IMR-90 (cell line): Measurements from ENCODE around the gene CIITA. TPM values are rescaled to one million over a fixed set of nuclear protein-coding genes. Genes with fewer than 3 reads are reported as not detected.

ENCODE experiments used
- ATAC-seq: fragments of 200-7000 bp; cut with Tn5 transposase; 2 replicates; pipeline ENCODE4 v1.9.1; 2020; ENCODE audit warnings: low read depth, mild to moderate bottlenecking, moderate library complexity
- BruUV-seq: library from RNA; stranded (reverse); fragments of 400-500 nt; replicated peaks from 2 replicates; lab custom pipeline; 2021; lab: Mats Ljungman, UMichigan
- CTCF ChIA-PET: fragments of 300-600 bp; formaldehyde crosslinking; extraction: SDS; loops from one replicate; lab custom pipeline; 2021; ENCODE audit warnings: antibody characterized with exemption; lab: Yijun Ruan, JAX
- POLR2A ChIA-PET: fragments of 300-600 bp; sonication (Branson Sonifier 250); formaldehyde crosslinking; loops from one replicate; lab custom pipeline; 2022; ENCODE audit warnings: antibody characterized with exemption; ENCODE audit not compliant: unreplicated experiment; lab: Charles Lee
- DNase-seq: peaks from one replicate; pipeline ENCODE4 v3.0.0; 2013
- H2AFZ ChIP-seq: replicated peaks from 2 replicates; pipeline ENCODE3; 2013; ENCODE audit warnings: low read length, mild to moderate bottlenecking; ENCODE audit not compliant: poor library complexity
- H2AK5ac ChIP-seq: 2 replicates; pipeline ENCODE4 v1.6.1; 2013; ENCODE audit warnings: low read depth, low read length, inconsistent platforms
- H2AK9ac ChIP-seq: replicated peaks from 2 replicates; pipeline ENCODE3; 2013; ENCODE audit warnings: mild to moderate bottlenecking, low read depth, low read length, moderate library complexity; ENCODE audit not compliant: poor library complexity
- H2BK120ac ChIP-seq: 2 replicates; pipeline ENCODE4 v1.6.1; 2013; ENCODE audit warnings: low read depth, low read length, inconsistent platforms
- H2BK15ac ChIP-seq: 3 replicates; pipeline ENCODE4 v1.6.1; 2013; ENCODE audit warnings: low read depth, low read length, inconsistent platforms
- H2BK20ac ChIP-seq: 2 replicates; pipeline ENCODE4 v1.6.1; 2013; ENCODE audit warnings: low read depth, mild to moderate bottlenecking, inconsistent platforms, low read length, moderate library complexity
- H2BK5ac ChIP-seq: 2 replicates; pipeline ENCODE4 v1.6.1; 2013; ENCODE audit warnings: mild to moderate bottlenecking, low read depth, low read length, inconsistent platforms; ENCODE audit not compliant: poor library complexity, severe bottlenecking
- H3K14ac ChIP-seq: replicated peaks from 2 replicates; pipeline ENCODE4 v1.6.1; 2013; ENCODE audit warnings: low read depth, low read length, inconsistent platforms
- H3K18ac ChIP-seq: 2 replicates; pipeline ENCODE4 v1.6.1; 2013; ENCODE audit warnings: low read depth, low read length, control low read depth
- H3K23ac ChIP-seq: 2 replicates; pipeline ENCODE4 v1.6.1; 2013; ENCODE audit warnings: low read depth, low read length, inconsistent platforms
- H3K27ac ChIP-seq: 2 replicates; pipeline ENCODE4 v1.5.1; 2013; ENCODE audit warnings: mild to moderate bottlenecking, control low read depth, low read length; ENCODE audit not compliant: insufficient read depth
- H3K27me3 ChIP-seq: 2 replicates; pipeline ENCODE4 v1.6.1; 2013; ENCODE audit warnings: low read length; ENCODE audit not compliant: control insufficient read depth, insufficient read depth
- H3K36me3 ChIP-seq: 2 replicates; pipeline ENCODE4 v1.6.1; 2013; ENCODE audit warnings: low read length, mixed read lengths; ENCODE audit not compliant: control insufficient read depth, insufficient read depth
- H3K4ac ChIP-seq: 2 replicates; pipeline ENCODE4 v1.6.1; 2013; ENCODE audit warnings: low read depth, low read length, inconsistent platforms
- H3K4me1 ChIP-seq: 2 replicates; pipeline ENCODE4 v1.6.1; 2013; ENCODE audit warnings: low read length, mixed read lengths; ENCODE audit not compliant: control insufficient read depth, insufficient read depth
- H3K4me2 ChIP-seq: 2 replicates; pipeline ENCODE4 v1.6.1; 2013; ENCODE audit warnings: low read depth, mild to moderate bottlenecking, control low read depth, low read length, moderate library complexity
- H3K4me3 ChIP-seq: 2 replicates; pipeline ENCODE4 v1.5.1; 2013; ENCODE audit warnings: low read depth, mild to moderate bottlenecking, control low read depth, low read length, moderate library complexity; ENCODE audit not compliant: insufficient read depth
- H3K56ac ChIP-seq: 2 replicates; pipeline ENCODE4 v1.6.1; 2013; ENCODE audit warnings: low read length, inconsistent platforms; ENCODE audit not compliant: insufficient read depth; ENCODE audit errors: extremely low read depth
- H3K79me1 ChIP-seq, 2 experiments: 2 replicates each; pipeline ENCODE4 v1.6.1; 2013; ENCODE audit warnings: low read length in 2 of 2, inconsistent platforms in 1 of 2, low read depth in 1 of 2
- H3K9ac ChIP-seq: 2 replicates; pipeline ENCODE4 v1.6.1; 2013; ENCODE audit warnings: low read depth, low read length, control low read depth
- H3K9me1 ChIP-seq: 2 replicates; pipeline ENCODE4 v1.6.1; 2013; ENCODE audit warnings: low read length, inconsistent platforms; ENCODE audit not compliant: insufficient read depth
- H3K9me3 ChIP-seq: 2 replicates; pipeline ENCODE4 v1.6.1; 2013; ENCODE audit warnings: low read length; ENCODE audit not compliant: control insufficient read depth, insufficient read depth
- H4K20me1 ChIP-seq: 2 replicates; pipeline ENCODE4 v1.6.1; 2013; ENCODE audit warnings: low read length, inconsistent platforms; ENCODE audit not compliant: insufficient read depth
- H4K5ac ChIP-seq: 2 replicates; pipeline ENCODE4 v1.6.1; 2013; ENCODE audit warnings: mild to moderate bottlenecking, low read depth, low read length, control low read depth
- H4K8ac ChIP-seq, 2 experiments: 2 replicates each; pipeline ENCODE4 v1.6.1; 2013; ENCODE audit warnings: low read depth in 2 of 2, low read length in 2 of 2, control low read depth in 1 of 2, inconsistent platforms in 1 of 2
- H4K91ac ChIP-seq: 2 replicates; pipeline ENCODE4 v1.6.1; 2013; ENCODE audit warnings: low read depth, low read length, inconsistent platforms; ENCODE audit not compliant: insufficient read depth
- CEBPB ChIP-seq: IDR thresholded peaks from 2 replicates; pipeline ENCODE4 v1.6.1; 2012; ENCODE audit warnings: low read depth, low read length, improper control_type of control experiment
- CTCF ChIP-seq: conservative IDR thresholded peaks from 2 replicates; pipeline ENCODE4 v1.5.1; 2012; ENCODE audit warnings: mild to moderate bottlenecking, low read depth, low read length, improper control_type of control experiment
- FOS ChIP-seq: fragments of 150-350 bp; IDR thresholded peaks from 2 replicates; pipeline ENCODE4 v1.6.1; 2016; ENCODE audit warnings: low read depth, low read length
- MAFK ChIP-seq: IDR thresholded peaks from 2 replicates; pipeline ENCODE4 v1.6.1; 2012; ENCODE audit warnings: low read depth, low read length, improper control_type of control experiment
- MXI1 ChIP-seq: IDR thresholded peaks from 2 replicates; pipeline ENCODE4 v1.6.1; 2012; ENCODE audit warnings: low read depth, mild to moderate bottlenecking, low read length, moderate library complexity, borderline replicate concordance
- NFE2L2 ChIP-seq: fragments of 150-350 bp; IDR thresholded peaks from 2 replicates; pipeline ENCODE4 v1.6.1; 2016; ENCODE audit warnings: low read depth, mild to moderate bottlenecking, low read length
- POLR2A ChIP-seq: IDR thresholded peaks from 2 replicates; pipeline ENCODE4 v1.6.1; 2012; ENCODE audit warnings: mild to moderate bottlenecking, low read depth, low read length
- RAD21 ChIP-seq: IDR thresholded peaks from 2 replicates; pipeline ENCODE4 v1.6.1; 2012; ENCODE audit warnings: low read length, improper control_type of control experiment
- RCOR1 ChIP-seq: IDR thresholded peaks from 2 replicates; pipeline ENCODE4 v1.6.1; 2012; ENCODE audit warnings: mild to moderate bottlenecking, low read length, improper control_type of control experiment; ENCODE audit not compliant: insufficient replicate concordance
- RFX5 ChIP-seq: IDR thresholded peaks from 2 replicates; pipeline ENCODE4 v1.8.0; 2012; ENCODE audit warnings: low read depth, mild to moderate bottlenecking, low read length, moderate library complexity
- SMC3 ChIP-seq: fragments of 150-350 bp; IDR thresholded peaks from 2 replicates; pipeline ENCODE4 v1.6.1; 2016; ENCODE audit warnings: low read depth, mild to moderate bottlenecking, antibody characterized with exemption, low read length, moderate library complexity
- WGBS, 2 experiments: methylation state at CpG; one replicate each; pipeline versions ENCODE4 v1.1.5 to v1.1.7; 2013; ENCODE audit warnings: missing lambda C conversion rate in 2 of 2; ENCODE audit not compliant: insufficient read length in 1 of 2; ENCODE audit errors: extremely low coverage in 2 of 2; 5-methylcytosine and 5-hydroxymethylcytosine counted together
- dilution Hi-C: fragments of 300-500 bp; cut with HindIII; formaldehyde crosslinking; loops from one replicate; pipeline ENCODE4 v1.14.3; 2018; ENCODE audit warnings: low sequenced_read_pairs; ENCODE audit not compliant: unreplicated experiment
- in situ Hi-C: fragments of 300-500 bp; cut with MboI; formaldehyde crosslinking; loops from 3 replicates; pipeline ENCODE4 v1.14.3; 2019; ENCODE audit warnings: low sequenced_read_pairs, inconsistent platforms, mixed read lengths
- intact Hi-C: fragments of 100-400 bp; cut with micrococcal nuclease; formaldehyde crosslinking; loops from 2 replicates; pipeline ENCODE4 v1.10.0; 2022
- polyA plus RNA-seq, 3 experiments: library from polyadenylated mRNA; depleted of rRNA; stranded (reverse); fragments of >200 nt; gene quantifications; 2 replicates each; pipeline ENCODE4 v1.2.3, GENCODE V29; 2012; ENCODE audit warnings: low replicate concordance in 1 of 3
- total RNA-seq: library from RNA; depleted of rRNA; stranded (reverse); fragments of >200 nt; gene quantifications from 2 replicates; pipeline ENCODE4 v1.2.3, GENCODE V29; 2012
- TF ChIP-seq, protein P1 (sequence below): fragments of 150-350 bp; IDR thresholded peaks from 2 replicates; pipeline ENCODE4 v1.6.1; 2016; ENCODE audit warnings: low read depth, mild to moderate bottlenecking, low read length, moderate library complexity, borderline replicate concordance

The CIITA gene
- total and polyA plus RNA-seq, 2 of the 4 experiments (the other 2 are of a cell fraction): 0.10 TPM; not detected in 1

GRCh38 chr16:10927497-10928112 lies 50.6 kb downstream of the CIITA start:
- Histone ChIP-seq H2BK120ac (no peak overlapping the region), H3K9ac (no peak overlapping the region), H3K36me3 (peaks cover 42% of the 10 kb centered on the region), H4K5ac (no peak overlapping the region), H3K9me1 (peaks cover 5% of the 10 kb centered on the region; the same call in 1 of the 2 replicates), H2BK5ac (no peak overlapping the region), H3K56ac (no peak overlapping the region), H2AK5ac (no peak overlapping the region), H3K18ac (no peak overlapping the region), H2BK15ac (no peak overlapping the region), H2AFZ (no peak overlapping the region), H3K27me3 (no peaks in the 10 kb centered on the region), H3K4me1 (no peaks in the 10 kb centered on the region), H2BK20ac (no peak overlapping the region), H3K79me1 (peaks cover 17 to 25% of the 10 kb centered on the region in 2 experiments), H3K14ac (no peak overlapping the region), H3K23ac (no peak overlapping the region), H4K20me1 (peaks cover 25% of the 10 kb centered on the region), H4K91ac (no peak overlapping the region), H2AK9ac (no peak overlapping the region), H4K8ac (no peak overlapping the region), H3K4me2 (no peak overlapping the region), H3K9me3 (no peaks in the 10 kb centered on the region), H3K27ac (no peak overlapping the region), H3K4me3 (no peak overlapping the region), H3K4ac (no peak overlapping the region)
- dilution Hi-C loops (no loop called here), intact Hi-C loops (no loop called here), in situ Hi-C loops (loop anchor here (25.0 kb wide), 1 partner anchor 1815 kb away; no protein-coding TSS in a partner anchor)
- POLR2A ChIA-PET: no interaction called here
- ATAC-seq: no peak
- DNase-seq: no peak
- no TSS peak for BruUV-seq
- CTCF ChIA-PET: interaction anchor here (1.0 kb wide), 1 partner anchor 9 kb away, joined by 3 read pairs; no protein-coding TSS in a partner anchor
- 94% methylated on average over 6 of the region's 11 CpGs; no CpG with 5 or more reads in 1 of the 2 experiments for WGBS, 2 experiments
- TF ChIP-seq POLR2A (no peak), CEBPB (no peak), SMC3 (no peak), RCOR1 (no peak), MAFK (no peak), RFX5 (no peak), MXI1 (no peak), CTCF (no peak), FOS (no peak), RAD21 (no peak), NFE2L2 (no peak)
- TF ChIP-seq, protein P1, sequence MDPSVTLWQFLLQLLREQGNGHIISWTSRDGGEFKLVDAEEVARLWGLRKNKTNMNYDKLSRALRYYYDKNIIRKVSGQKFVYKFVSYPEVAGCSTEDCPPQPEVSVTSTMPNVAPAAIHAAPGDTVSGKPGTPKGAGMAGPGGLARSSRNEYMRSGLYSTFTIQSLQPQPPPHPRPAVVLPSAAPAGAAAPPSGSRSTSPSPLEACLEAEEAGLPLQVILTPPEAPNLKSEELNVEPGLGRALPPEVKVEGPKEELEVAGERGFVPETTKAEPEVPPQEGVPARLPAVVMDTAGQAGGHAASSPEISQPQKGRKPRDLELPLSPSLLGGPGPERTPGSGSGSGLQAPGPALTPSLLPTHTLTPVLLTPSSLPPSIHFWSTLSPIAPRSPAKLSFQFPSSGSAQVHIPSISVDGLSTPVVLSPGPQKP: no peak
